NCI-H1092 treated with DMSO at 0.1 percent for 48 hours (cell line): ENCODE data around the gene TMEM163.

Experiments used
- DNase-seq: peaks from one replicate; lab custom pipeline; 2025; lab: John Stamatoyannopoulos, UW

The TMEM163 gene

DNA sequence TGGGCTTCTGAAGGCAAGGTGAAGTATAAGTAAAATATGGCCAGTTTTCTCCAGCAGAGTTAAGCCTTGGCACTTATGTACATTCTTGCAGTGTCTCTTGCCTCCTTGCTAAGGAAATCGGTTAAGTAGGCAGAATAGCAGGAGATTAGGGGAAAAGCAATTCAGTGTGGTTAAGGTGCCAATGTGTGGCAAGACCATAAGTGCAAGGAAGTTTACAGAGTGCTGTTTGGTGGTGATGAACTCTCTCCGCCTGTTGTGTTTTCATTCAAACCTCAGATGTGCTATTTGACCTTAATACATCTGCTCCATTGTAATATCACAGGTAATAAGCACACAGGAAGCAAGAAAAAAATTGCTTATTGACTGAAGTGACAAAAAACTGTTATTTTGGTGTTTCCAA is 308.8 kb downstream of the TMEM163 start:
- DNase-seq, result no peak

- DNase-seq, result no peak
These were observed 310.0 kb downstream of the TMEM163 start for GRCh38 chr2:134408791-134409190.

- DNase-seq, result no peak
These were observed 310.4 kb downstream of the TMEM163 start for GRCh38 chr2:134408386-134408785.

DNA sequence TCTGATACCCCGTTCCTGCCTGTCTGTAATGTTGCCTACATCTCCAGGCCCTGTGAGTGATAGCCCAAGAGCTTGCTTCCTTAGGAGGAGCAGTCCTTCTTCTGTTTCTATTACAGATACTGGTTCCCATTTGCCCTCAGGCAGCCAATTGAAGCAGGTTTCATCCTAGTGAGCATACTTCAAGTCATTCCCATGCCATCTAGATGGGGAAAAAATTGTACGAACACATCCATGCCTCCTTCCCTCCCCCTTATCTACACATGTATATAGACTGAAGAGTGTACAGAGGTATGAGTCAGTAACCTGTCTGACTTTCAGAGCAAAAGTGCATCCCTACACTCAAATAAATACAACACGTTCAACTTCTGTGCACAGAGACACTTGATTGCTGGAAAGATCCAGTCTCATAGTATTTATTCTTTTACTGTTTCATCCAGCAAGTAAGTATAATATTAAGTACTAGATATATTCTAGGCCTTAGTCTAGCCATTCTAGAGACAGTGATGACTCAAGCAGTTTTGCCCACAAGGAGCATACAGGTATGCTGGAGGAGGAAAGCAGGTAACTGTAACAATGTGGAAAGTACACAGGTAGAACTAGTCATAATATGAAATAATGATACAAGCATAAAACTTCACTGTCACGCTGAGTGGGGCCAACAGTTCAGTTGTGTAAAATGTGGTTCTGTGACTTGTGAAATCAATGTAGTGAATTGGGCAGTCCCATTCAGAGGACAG is 311.5 kb downstream of the TMEM163 start:
- DNase-seq, result no peak

- no peak for DNase-seq
These were observed 312.1 kb downstream of the TMEM163 start for GRCh38 chr2:134406736-134407135.

- no peak for DNase-seq
These were observed 312.5 kb downstream of the TMEM163 start for GRCh38 chr2:134406311-134406710.
